GM12874 (cell line): Measurements from ENCODE around the gene SNX10.

Source experiments
- CTCF ChIP-seq: IDR thresholded peaks from 2 replicates; pipeline ENCODE4 v1.5.1; 2011; ENCODE audit warnings: low read depth, mild to moderate bottlenecking, control low read depth, low read length, moderate library complexity; ENCODE audit not compliant: insufficient read depth

Gene SNX10

DNA sequence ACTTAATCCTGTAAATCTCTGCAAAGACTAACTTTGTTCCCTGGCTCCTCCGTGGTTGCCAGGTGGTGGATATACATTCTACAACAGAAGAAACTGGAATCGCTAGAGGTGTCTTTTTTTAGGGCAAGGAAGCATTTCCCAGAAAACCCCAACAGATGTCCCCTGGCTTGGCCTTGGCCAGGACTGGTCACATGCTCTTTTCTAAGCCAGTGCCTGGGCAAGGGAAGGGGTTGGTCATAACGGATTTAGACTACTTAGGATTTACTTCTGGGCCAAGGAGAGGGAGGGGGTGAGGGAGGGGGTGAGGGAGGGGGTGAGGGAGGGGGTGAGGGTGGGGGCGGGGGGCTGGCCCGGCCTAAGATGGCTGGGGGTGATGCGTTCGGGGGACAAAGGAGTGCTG, 105.7 kb downstream of the SNX10 start:
- no peak for TF ChIP-seq CTCF

DNA sequence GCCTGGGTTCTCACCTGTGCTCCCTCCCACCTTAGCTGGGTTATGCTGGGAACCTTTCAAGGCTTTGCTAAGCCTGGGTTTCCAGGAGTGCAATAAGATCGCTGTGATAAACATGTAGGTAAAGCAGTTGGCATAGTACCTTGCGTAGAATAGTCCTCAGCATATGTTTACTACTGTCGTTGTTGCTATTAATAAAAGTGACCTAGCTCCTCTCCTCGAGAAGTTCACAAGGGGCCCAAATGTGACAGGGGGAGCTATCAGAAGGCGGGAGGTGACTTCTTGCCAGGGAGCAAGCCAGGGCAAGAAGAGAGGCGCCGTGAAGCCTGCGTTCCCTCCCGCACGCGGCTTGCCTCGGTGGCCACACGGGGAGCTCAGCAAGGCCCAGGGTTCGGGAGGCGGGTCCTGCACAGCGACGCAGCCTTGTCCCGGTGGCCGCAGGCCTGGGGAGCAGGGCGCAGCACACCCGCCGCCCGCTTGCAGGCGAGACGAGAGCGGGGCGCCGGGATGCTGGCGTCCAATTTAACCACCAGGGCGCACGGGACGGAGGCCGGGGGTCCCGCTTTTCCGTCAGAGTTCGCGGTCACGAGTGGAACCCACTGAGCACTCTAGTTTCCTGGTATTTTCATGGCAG, 106.2 kb downstream of the SNX10 start:
- peak; percentile 15; the same call in 1 of the 2 replicates for TF ChIP-seq CTCF

DNA sequence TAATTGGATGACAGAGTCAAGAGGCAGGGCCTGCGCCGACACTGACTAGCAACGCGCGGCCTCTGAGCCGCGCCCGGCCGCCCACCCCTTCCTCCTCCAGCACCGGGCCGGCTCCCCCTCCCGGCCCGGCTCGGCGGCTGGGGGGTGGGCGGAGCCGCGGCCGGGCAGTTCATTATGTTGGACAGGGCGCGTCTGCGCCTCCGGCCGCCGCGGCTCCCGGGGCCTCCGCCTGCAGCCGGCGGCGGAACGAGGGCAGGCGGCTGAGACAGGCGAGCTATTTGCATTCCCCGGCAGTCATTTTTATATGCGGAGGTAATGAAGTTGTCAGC, 106.7 kb downstream of the SNX10 start:
- no peak for TF ChIP-seq CTCF

DNA sequence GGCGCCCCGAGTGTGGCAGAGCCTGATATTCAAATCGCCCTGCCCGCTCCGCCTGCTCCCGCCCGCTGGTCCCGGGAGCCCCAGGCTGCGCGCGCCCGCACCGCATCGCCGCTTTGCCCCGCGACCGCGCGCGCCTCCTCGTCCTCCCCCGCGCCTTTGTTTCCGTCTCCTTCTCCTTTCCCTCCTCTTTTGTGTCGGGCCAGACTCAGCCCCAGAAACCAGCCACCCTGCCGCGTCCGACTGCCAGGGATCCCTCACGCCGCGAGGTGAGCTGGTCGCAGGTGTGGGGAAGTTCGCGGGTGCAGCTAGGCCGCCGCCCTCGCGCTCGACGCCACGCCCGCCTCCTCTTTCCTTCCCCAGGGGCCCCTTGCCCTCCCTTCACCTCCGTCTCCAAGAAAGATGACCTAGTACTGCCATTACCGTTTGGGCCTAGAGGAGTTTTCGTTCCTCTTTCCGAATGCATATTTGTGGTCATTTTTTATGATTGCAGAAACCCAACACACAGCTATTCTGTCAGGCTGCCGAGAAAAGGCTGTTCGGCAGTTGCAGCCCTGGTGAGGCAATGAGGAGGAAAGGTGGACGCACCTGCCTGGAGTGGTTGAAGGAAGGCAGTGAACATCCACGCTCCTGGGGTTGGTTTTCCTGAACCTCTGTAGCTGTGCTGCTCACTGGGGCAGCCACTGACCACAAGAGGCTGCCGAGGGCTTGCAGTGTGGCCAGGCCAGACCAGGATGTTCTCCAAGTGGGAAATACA, 107.3 kb downstream of the SNX10 start:
- TF ChIP-seq CTCF, result no peak

GRCh38 chr7:26399736-26400135, 108.1 kb downstream of the SNX10 start:
- TF ChIP-seq CTCF, result no peak

DNA sequence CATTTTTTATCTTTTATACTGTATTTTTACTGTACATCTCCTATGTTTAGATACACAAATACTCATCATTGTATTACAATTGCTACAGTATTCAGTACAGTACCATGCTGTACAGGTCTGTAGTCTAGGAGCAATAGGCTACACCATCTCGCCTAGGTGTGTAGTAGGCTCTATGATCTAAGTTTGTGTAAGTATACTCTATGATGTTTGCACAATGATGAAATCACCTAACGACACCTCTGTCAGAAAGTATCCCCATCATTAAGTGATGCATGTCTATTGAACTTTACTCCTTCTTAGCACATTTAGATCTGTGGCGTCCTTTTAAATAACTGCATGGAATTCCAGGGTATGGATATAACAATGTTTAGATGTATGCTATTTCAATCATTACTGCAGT, 112.0 kb downstream of the SNX10 start:
- TF ChIP-seq CTCF, result no peak

DNA sequence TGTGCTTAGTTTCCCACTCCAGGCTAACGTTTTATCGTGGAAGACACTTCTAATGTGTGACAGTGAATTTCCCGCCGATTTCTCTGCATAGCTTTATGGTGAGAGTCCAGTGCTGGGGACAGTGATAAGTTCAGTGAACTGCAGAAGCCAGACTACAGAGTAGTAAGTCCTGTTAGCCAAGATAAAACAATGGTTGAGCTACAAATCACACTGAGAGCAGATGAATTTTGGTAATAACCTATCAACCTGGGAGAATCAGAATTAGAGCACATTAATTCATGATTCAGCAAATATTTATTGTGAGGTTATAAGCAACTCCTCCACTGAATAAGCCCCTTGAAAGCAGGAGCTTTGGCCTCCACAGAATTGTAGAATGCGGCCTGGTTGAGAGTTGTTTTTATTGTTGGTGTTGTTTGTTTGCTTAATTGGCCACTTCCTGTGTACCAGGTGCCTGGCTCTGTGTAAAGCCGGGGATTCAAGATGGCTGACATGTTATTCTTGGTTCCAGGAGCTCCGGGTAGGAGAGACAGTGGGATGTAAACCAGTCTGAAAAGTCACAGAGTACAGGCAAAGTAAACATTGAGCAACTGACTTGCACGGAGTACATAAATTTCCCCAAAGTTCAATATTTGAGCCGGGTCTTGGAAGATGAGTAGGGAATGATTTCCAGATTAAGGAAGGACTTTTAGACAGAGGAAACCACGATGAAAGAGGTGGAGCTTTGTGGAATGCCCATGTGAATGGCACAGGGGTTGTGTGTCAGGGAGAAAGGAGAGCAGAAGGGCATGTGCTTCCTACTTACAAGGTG, 112.7 kb downstream of the SNX10 start:
- no peak for TF ChIP-seq CTCF
